ENCODE data around the gene C1QA.

C1QA gene

GRCh38 chr1:22612671-22613571 lies 23.5 kb upstream of the C1QA start:
- DNase-seq (ENCODE audit: low read depth in 2 of 2) = no peak

DNA sequence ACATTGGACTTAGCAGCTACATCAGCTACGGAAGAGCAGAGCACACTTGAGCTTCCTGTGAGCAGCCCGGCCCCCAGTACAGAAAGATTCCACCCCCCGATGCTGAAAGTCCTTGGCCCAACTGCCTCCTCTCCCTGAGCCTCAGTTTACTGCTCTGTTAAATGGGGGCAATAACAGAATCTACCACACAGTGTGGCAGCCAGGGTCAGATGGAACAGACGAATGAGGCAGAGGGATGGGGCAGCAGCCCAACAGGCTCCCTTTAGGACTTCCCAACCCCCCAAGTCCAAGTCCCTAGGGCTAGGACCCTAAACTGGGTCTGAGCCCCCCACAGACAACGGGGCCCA lies 22.9 kb upstream of the C1QA start:
- no peak for DNase-seq (ENCODE audit: low read depth in 2 of 2)

- no peak for DNase-seq (ENCODE audit: low read depth in 2 of 2)
Measured at GRCh38 chr1:22613951-22614350, 22.5 kb upstream of the C1QA start.

DNA sequence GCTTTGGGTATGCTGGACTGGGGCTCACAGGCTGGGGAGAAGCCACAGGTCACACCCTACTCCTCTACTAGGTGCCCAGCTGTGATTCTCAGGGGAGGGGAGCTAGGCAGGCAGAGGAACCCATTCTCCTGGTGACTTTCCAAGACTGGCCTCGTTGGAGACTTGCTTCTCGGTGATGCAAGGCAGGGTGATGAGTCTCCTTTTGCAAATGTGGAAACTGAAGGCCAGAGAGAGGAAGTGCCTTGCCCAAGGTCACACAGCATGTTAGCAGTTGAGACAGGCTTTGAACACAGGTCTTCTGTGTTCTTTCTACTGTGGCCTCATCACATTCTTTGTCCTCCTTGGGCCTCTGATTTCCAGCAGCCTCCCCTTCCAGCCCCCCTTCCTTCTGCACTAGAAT lies 20.5 kb upstream of the C1QA start:
- no peak for DNase-seq (ENCODE audit: low read depth in 2 of 2)

GRCh38 chr1:22616571-22616970 lies 19.9 kb upstream of the C1QA start:
- no peak for DNase-seq (ENCODE audit: low read depth in 2 of 2)

DNA sequence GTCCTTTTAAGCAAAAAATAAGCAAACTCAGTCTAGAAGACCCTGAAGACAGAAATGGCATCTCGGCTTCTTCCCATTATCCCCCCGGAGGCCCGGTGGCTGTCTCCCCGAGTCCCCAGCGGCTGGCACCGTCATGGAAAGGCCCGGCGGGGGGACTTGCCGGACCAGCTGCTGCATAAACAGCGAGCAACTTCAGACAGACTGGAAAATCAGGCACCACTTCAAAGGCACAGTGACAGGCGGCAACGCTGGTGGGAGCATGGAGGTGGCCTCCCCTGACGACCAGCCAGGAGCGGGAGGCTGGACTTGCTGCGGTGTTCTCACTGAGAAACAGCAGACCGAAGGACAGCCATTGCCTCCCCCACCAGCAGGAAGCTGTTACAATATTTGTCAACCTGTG lies 18.4 kb upstream of the C1QA start:
- DNase-seq (ENCODE audit: low read depth in 2 of 2) = no peak

DNA sequence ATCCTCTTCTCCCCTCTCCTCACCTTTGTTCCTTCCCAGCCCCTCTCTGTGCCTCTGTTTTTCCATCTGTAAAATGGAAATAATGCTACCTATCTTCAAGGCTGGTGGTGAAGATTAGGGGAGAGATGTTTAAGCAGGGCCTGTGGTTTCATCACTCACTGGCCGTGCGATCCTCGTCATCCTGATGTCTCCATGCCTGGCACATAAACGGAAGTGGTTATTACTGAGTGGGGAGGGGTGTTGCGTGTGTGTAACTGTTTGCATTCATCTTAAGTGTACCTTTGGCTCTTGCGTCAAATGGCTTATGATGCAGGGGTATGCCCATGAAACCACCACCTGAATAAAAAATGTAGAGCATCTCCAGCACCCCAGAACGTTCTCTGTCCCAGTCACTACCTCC lies 17.2 kb upstream of the C1QA start:
- DNase-seq (ENCODE audit: low read depth in 2 of 2) = no peak

DNA sequence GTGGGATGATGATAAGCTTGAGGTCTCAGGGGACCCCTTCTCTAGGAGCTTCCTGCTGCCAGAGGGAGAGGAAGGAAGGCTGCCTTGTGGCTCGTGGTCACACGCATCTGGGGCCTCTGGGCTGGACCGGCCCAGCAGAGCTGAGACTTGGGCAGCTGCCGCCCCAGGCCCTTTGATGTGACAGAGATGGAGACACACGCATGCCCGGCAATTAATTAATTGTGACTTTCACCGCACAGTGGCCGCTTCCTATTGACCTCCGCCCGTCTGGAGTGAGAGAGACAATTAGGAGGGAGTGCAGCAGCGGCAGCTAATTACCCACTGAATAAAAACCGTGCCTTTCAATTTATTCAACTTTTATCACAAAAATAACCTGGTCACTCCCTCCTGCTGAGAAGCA lies 16.6 kb upstream of the C1QA start:
- DNase-seq (ENCODE audit: low read depth in 2 of 2) = no peak

- DNase-seq (ENCODE audit: low read depth in 2 of 2) = no peak
Measured at GRCh38 chr1:22621761-22622160, 14.7 kb upstream of the C1QA start.

- no peak for DNase-seq (ENCODE audit: low read depth in 2 of 2)
Measured at GRCh38 chr1:22625262-22625925, 11.0 kb upstream of the C1QA start.

GRCh38 chr1:22626237-22627157 lies 9.9 kb upstream of the C1QA start:
- DNase-seq (ENCODE audit: low read depth in 2 of 2) = no peak

DNA sequence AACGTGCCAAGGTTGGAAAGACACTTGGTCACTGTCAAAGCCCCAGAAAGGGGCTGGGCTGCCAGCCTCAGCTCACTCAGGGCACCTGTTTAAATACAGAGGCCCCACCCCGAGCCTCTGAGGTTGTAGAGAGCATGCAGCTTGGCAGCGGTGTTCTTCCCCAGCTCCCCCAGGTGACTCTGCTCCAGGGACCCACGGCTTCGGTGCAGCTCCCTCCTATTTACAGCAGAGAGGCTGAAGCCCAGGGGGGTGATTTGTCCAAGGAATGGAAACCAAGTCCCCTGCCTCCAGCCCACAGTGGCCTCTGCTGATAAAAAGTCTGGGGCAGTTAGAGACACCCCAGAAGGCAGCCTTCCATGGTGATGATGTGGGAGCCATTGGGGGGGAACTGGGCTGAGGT lies 9.1 kb upstream of the C1QA start:
- no peak for DNase-seq (ENCODE audit: low read depth in 2 of 2)

GRCh38 chr1:22628698-22629444 lies 7.6 kb upstream of the C1QA start:
- no peak for DNase-seq (ENCODE audit: low read depth in 2 of 2)

DNA sequence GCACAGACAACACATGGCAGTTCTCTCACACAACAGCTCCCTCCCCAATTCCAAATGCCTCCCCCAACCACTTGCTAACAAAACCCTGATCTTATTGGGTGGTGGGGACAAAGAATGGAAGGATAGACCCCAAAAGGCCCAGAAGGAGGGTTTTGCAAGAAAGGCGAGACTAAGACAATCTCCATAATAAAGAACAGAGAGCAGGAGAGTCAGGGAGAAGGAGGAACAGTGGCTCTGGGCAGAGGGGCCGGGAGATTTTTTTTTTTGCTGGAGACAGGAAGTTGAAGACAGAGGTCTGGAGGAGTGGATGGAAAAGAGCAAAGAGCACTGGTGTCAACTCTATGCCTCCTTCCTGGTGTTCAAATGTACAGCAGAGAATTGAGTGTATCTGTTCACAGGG lies 6.5 kb upstream of the C1QA start:
- DNase-seq (ENCODE audit: low read depth in 2 of 2) = no peak

GRCh38 chr1:22633697-22634463 lies 2.5 kb upstream of the C1QA start:
- DNase-seq (ENCODE audit: low read depth in 2 of 2) = no peak

- no peak for DNase-seq (ENCODE audit: low read depth in 2 of 2)
Measured at GRCh38 chr1:22635436-22635835, 992 bp upstream of the C1QA start.

DNA sequence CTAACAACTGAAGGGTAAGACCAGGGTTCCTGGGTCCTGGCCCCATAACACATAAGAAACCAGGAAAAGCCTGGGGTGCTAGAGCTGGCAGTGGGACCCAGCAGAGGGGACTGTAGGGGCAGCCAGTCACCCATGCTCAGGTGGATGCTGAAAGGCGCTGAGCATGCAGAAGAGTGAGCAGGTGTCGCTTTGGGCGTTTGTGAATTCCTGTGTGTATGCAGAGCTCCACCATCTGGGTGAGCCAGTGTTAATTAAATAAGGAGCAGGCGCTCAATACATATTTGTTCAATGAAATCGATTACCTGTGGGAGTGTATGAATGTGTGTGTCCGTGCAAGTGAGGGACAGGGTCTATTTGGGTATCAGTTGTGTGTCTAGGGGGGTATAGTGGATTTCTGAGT lies 499 bp downstream of the C1QA start:
- no peak for DNase-seq (ENCODE audit: low read depth in 2 of 2)

DNA sequence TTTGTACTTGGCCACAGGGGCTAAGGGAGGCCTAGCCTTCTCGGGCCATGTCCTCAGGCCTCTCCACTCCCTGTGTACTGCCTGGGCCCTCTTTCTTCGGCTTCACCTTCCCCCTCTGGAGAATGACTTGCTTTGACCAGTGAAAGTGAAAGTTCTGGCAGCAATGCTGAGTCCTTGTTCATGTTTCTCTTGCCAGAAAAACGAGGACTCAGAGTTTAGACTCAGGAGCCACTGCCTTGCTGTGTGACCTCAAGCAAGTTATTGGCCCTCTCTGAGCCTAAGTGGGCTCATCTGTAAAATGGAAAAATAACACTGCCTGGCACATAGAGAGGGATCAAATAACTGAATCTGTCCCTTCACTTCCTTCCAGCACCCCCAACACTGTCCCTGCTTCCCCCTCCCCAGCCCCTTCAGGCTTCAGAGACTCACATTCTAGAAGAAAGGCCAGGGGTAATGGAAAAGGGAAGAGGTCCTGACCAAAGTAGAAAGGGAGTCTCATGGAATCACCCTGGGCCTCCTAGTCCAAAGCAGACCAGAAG lies 1.5 kb downstream of the C1QA start:
- no peak for DNase-seq (ENCODE audit: low read depth in 2 of 2)

GRCh38 chr1:22638476-22639234 lies 2.2 kb downstream of the C1QA start:
- DNase-seq (ENCODE audit: low read depth in 2 of 2) = no peak

- peak; percentile 28 to 34 for DNase-seq (ENCODE audit: low read depth in 2 of 2)
Measured at GRCh38 chr1:22639286-22639685, 2.9 kb downstream of the C1QA start.
